ENCODE measurements around the gene ABCA5. TPM values are rescaled to one million over a fixed set of nuclear protein-coding genes. Genes with fewer than 3 reads are reported as not detected.

ABCA5 gene
- total and polyA plus RNA-seq, 2 experiments from 2014 or later: 4.5 to 10.2 TPM

DNA sequence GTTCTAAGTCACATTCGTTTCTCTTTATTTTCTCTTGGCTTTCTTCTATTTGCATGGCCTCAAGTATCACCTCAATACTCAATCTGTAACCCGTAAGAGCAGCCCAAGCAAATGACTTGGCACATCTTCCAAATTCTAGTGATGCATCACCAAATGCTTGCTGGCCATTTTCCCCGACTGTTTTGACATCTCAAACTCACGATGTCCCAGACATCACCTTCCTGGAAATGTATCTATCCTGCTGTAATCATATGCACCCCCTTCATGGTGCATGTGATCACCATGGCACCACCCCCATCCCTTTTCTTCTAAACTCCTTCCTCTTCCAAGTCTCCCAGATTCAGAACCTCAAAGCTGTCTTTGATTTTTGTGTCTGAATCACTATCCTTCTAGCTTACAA lies 24.0 kb upstream of the ABCA5 start:
- Histone ChIP-seq H3K27me3 (no peaks in the 10 kb centered on the region), H3K4me1 (ENCODE audit: low read depth) (no peaks in the 10 kb centered on the region), H3K27ac (no peak overlapping the region), H3K9me3 (ENCODE audit: low read depth) (no peaks in the 10 kb centered on the region), H3K4me3 (no peak overlapping the region), H3K36me3 (no peaks in the 10 kb centered on the region)
- no peak for DNase-seq (ENCODE audit: low read depth in 1 of 2, low spot score in 1 of 2)
- TF ChIP-seq, protein P1, sequence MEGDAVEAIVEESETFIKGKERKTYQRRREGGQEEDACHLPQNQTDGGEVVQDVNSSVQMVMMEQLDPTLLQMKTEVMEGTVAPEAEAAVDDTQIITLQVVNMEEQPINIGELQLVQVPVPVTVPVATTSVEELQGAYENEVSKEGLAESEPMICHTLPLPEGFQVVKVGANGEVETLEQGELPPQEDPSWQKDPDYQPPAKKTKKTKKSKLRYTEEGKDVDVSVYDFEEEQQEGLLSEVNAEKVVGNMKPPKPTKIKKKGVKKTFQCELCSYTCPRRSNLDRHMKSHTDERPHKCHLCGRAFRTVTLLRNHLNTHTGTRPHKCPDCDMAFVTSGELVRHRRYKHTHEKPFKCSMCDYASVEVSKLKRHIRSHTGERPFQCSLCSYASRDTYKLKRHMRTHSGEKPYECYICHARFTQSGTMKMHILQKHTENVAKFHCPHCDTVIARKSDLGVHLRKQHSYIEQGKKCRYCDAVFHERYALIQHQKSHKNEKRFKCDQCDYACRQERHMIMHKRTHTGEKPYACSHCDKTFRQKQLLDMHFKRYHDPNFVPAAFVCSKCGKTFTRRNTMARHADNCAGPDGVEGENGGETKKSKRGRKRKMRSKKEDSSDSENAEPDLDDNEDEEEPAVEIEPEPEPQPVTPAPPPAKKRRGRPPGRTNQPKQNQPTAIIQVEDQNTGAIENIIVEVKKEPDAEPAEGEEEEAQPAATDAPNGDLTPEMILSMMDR (IDR thresholded peaks at IDR 0.05; ENCODE audit: low read depth, low read length): no peak

DNA sequence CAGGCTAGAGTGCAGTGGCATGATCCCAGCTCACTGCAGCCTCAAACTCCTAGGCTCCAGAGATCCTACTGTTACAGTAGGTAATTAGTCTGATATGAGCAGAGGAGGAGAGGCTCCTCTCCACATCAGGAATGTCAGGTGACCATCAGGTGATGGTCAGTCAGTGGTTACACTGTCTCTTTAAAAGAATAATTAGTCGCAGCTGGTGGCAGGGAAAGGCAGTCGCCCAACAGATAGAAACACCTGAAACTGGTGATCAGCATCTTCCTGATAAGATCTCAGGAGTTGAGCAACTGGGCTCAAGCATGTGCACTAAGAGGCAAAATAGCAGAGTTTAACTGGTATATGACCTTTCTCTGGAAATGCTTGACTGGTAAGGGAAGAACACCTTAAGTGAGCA lies 21.5 kb upstream of the ABCA5 start:
- Histone ChIP-seq H3K9me3 (ENCODE audit: low read depth) (no peaks in the 10 kb centered on the region), H3K36me3 (no peaks in the 10 kb centered on the region), H3K4me3 (no peak overlapping the region), H3K27ac (no peak overlapping the region), H3K27me3 (no peaks in the 10 kb centered on the region), H3K4me1 (ENCODE audit: low read depth) (no peaks in the 10 kb centered on the region)
- TF ChIP-seq, protein P1 (IDR thresholded peaks at IDR 0.05; ENCODE audit: low read depth, low read length): no peak
- no peak for DNase-seq (ENCODE audit: low read depth in 1 of 2, low spot score in 1 of 2)

DNA sequence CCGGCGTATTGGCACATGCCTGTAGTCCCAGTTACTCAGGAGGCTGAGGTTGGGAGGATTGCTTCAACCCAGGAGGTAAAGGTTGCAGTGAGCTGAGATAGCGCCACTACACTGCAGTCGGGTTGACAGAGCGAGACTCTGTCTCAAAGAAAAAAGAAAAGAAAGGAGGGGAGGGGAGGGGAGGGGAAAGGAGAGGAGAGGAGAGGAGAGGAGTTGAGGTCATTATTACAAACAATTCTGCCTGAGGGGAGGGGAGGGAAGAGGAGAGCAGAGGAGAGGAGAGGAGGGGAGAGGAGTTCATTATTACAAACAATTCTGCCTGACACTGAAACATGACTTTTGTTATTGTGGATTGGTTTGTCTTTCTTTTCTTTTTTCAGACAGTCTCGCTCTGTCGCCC lies 19.8 kb upstream of the ABCA5 start:
- H3K9me3 ChIP-seq (ENCODE audit: low read depth): no peaks in the 10 kb centered on the region
- no peak for DNase-seq (ENCODE audit: low read depth in 1 of 2, low spot score in 1 of 2)
- TF ChIP-seq, protein P1 (IDR thresholded peaks at IDR 0.05; ENCODE audit: low read depth, low read length): no peak

DNA sequence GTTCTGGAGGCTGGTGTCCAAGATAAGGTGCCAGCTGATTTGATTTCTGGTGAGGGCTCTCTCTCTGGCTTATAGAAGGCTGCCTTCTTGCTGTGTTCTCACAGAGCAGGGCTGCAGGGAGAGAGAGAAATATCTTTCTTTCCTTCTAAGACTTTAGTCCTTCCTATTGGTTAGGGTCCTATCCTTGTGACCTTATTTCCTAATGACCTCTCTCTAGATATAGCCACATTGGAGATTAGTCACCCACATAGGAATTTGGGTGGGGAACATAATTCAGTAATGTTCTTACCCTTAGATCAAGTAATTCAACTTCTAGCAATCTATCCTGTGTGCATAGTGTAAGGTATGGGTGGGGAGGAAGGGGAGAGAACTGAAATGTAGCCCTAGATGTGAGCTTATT lies 18.0 kb upstream of the ABCA5 start:
- no peaks in the 10 kb centered on the region for H3K9me3 ChIP-seq (ENCODE audit: low read depth)
- H3K27ac ChIP-seq: no peak overlapping the region
- no peaks in the 10 kb centered on the region for H3K4me1 ChIP-seq (ENCODE audit: low read depth)
- no peaks in the 10 kb centered on the region for H3K27me3 ChIP-seq
- no peaks in the 10 kb centered on the region for H3K36me3 ChIP-seq
- TF ChIP-seq, protein P1 (IDR thresholded peaks at IDR 0.05; ENCODE audit: low read depth, low read length): no peak
- DNase-seq (ENCODE audit: low read depth in 1 of 2, low spot score in 1 of 2): no peak
- H3K4me3 ChIP-seq: no peak overlapping the region

More for the DNA sequence above, 19.8 kb upstream of the ABCA5 start:
- no peaks in the 10 kb centered on the region for H3K4me1 ChIP-seq (ENCODE audit: low read depth)
- H3K27ac ChIP-seq: no peak overlapping the region
- no peak overlapping the region for H3K4me3 ChIP-seq
- H3K27me3 ChIP-seq: no peaks in the 10 kb centered on the region
- no peaks in the 10 kb centered on the region for H3K36me3 ChIP-seq

DNA sequence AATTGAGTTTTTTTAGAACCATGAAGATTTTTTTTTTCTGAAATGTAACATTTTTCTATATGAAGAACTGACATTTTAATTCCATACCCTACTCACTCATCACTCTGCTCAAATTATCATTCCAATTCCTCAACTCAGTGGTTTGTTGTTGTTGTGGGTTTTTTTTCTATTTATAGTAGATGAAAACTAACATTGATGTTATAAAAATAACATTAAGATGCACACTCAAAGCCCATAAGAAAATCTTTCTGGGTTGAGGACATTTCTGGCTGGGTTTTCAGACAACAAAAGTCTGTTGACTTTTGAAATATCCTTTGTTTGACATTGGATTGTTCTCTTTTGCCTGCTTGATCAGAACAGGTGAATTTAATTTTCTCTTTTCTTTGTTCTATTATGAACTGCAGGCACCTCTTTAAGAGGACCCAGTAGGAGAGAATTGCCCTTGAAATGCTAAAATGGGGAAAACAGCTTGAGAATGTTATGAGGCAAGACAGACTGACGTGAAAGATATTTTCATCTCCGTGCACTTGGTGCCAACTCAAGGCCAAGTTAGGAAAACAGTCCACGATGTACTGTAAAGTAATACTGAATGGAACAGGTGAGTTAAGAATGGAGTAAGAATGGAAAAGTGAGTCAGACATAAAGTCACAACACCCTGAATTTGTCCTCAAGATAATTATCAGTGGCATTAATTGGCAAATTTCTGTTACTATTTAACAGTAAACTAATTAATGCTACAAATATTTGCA lies 16.1 kb upstream of the ABCA5 start:
- TF ChIP-seq, protein P1 (IDR thresholded peaks at IDR 0.05; ENCODE audit: low read depth, low read length): no peak
- H3K36me3 ChIP-seq: no peaks in the 10 kb centered on the region
- no peaks in the 10 kb centered on the region for H3K4me1 ChIP-seq (ENCODE audit: low read depth)
- H3K4me3 ChIP-seq: no peak overlapping the region
- no peak overlapping the region for H3K27ac ChIP-seq
- H3K9me3 ChIP-seq (ENCODE audit: low read depth): no peaks in the 10 kb centered on the region
- H3K27me3 ChIP-seq: no peaks in the 10 kb centered on the region
- no peak for DNase-seq (ENCODE audit: low read depth in 1 of 2, low spot score in 1 of 2)
